Measurements from ENCODE around the gene SLC22A23.

DNA sequence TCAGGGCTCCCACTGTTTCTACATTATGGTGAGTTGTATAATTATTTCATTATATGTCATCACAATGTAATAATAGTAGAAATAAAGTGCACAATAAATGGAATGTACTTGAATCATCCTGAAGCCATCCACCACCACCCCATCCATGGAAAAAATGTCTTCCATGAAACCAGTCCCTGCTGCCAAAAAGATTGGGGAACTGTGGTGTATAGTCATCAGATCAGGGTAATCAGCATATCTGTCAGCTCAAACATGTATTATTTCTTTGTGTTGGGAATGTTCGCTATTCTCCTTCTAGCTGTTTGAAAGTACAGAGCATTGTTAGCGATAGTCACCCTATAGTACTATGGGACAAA lies 33.8 kb upstream of the SLC22A23 start:
- TF ChIP-seq, protein P1, sequence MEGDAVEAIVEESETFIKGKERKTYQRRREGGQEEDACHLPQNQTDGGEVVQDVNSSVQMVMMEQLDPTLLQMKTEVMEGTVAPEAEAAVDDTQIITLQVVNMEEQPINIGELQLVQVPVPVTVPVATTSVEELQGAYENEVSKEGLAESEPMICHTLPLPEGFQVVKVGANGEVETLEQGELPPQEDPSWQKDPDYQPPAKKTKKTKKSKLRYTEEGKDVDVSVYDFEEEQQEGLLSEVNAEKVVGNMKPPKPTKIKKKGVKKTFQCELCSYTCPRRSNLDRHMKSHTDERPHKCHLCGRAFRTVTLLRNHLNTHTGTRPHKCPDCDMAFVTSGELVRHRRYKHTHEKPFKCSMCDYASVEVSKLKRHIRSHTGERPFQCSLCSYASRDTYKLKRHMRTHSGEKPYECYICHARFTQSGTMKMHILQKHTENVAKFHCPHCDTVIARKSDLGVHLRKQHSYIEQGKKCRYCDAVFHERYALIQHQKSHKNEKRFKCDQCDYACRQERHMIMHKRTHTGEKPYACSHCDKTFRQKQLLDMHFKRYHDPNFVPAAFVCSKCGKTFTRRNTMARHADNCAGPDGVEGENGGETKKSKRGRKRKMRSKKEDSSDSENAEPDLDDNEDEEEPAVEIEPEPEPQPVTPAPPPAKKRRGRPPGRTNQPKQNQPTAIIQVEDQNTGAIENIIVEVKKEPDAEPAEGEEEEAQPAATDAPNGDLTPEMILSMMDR (conservative IDR thresholded peaks at IDR 0.05; ENCODE audit: low read length) = no peak
- TF ChIP-seq EZH2phosphoT487 (IDR thresholded peaks at IDR 0.05; ENCODE audit: borderline replicate concordance, low read depth, low read length) = no peak
